CD4-positive, alpha-beta T cell treated with Interleukin-6 at 100 ng/mL for 8 hours (primary cell): ENCODE measurements around the gene DDX24.
A peak's percentile ranks its signal among the peaks of the same experiment; 100 is the strongest.

Experiments
- DNase-seq: peaks from one replicate; pipeline ENCODE4 v3.0.0-alpha.2; 2020; ENCODE audit warnings: mixed read lengths, low spot score

Gene DDX24

GRCh38 chr14:94080621-94081385 lies at the start of gene DDX24, which contains the start of gene IFI27L1:
TSS of gene DDX24 (minus strand) at chr14:94081202. CDS start at chr14:94079742, 1,460 bp downstream.
TSS of gene IFI27L1 (plus strand) at chr14:94081310. CDS start at chr14:94096938, 15,628 bp downstream.
- DNase-seq: peak; percentile 97

GRCh38 chr14:94129758-94130414 lies 48.9 kb upstream of the DDX24 start:
- peak; percentile 25 for DNase-seq

GRCh38 chr14:94129111-94129757 lies 48.2 kb upstream of the DDX24 start, which contains the start of gene IFI27L2:
TSS of gene IFI27L2 (minus strand) at chr14:94129604. CDS start at chr14:94129564, 40 bp downstream.
- peak; percentile 70 for DNase-seq

GRCh38 chr14:94128216-94128839 lies 47.3 kb upstream of the DDX24 start:
- no peak for DNase-seq

- DNase-seq: no peak
These were observed 46.3 kb upstream of the DDX24 start for GRCh38 chr14:94127330-94127729.

GRCh38 chr14:94126800-94127199 lies 45.8 kb upstream of the DDX24 start:
- DNase-seq: no peak

- DNase-seq: no peak
These were observed 45.3 kb upstream of the DDX24 start for GRCh38 chr14:94126419-94126677.

GRCh38 chr14:94125659-94126418 lies 44.8 kb upstream of the DDX24 start:
- no peak for DNase-seq

- DNase-seq: no peak
These were observed 43.8 kb upstream of the DDX24 start for GRCh38 chr14:94124582-94125377.

GRCh38 chr14:94123868-94124267 lies 42.9 kb upstream of the DDX24 start:
- DNase-seq: no peak

GRCh38 chr14:94123296-94123695 lies 42.3 kb upstream of the DDX24 start:
- no peak for DNase-seq

- DNase-seq: no peak
These were observed 41.4 kb upstream of the DDX24 start for GRCh38 chr14:94122438-94122837.

GRCh38 chr14:94121485-94121884 lies 40.5 kb upstream of the DDX24 start:
- no peak for DNase-seq

- no peak for DNase-seq
These were observed 39.8 kb upstream of the DDX24 start for GRCh38 chr14:94120667-94121340.

- DNase-seq: no peak
These were observed 38.1 kb upstream of the DDX24 start for GRCh38 chr14:94119071-94119470.

- no peak for DNase-seq
These were observed 36.9 kb upstream of the DDX24 start for GRCh38 chr14:94117856-94118255.

GRCh38 chr14:94116701-94117100 lies 35.7 kb upstream of the DDX24 start:
- no peak for DNase-seq

GRCh38 chr14:94115631-94116030 lies 34.6 kb upstream of the DDX24 start:
- no peak for DNase-seq

- no peak for DNase-seq
These were observed 34.1 kb upstream of the DDX24 start for GRCh38 chr14:94115058-94115591.

GRCh38 chr14:94114589-94115057 lies 33.6 kb upstream of the DDX24 start:
- no peak for DNase-seq
